HG03442 (cell line): ENCODE data around the gene STIMATE.

Source experiments
- ATAC-seq: cut with Tn5 transposase; IDR thresholded peaks from one replicate; pipeline ENCODE4 v1.9.1; 2021; ENCODE audit warnings: mild to moderate bottlenecking, moderate library complexity; ENCODE audit not compliant: unreplicated experiment

The STIMATE gene

DNA sequence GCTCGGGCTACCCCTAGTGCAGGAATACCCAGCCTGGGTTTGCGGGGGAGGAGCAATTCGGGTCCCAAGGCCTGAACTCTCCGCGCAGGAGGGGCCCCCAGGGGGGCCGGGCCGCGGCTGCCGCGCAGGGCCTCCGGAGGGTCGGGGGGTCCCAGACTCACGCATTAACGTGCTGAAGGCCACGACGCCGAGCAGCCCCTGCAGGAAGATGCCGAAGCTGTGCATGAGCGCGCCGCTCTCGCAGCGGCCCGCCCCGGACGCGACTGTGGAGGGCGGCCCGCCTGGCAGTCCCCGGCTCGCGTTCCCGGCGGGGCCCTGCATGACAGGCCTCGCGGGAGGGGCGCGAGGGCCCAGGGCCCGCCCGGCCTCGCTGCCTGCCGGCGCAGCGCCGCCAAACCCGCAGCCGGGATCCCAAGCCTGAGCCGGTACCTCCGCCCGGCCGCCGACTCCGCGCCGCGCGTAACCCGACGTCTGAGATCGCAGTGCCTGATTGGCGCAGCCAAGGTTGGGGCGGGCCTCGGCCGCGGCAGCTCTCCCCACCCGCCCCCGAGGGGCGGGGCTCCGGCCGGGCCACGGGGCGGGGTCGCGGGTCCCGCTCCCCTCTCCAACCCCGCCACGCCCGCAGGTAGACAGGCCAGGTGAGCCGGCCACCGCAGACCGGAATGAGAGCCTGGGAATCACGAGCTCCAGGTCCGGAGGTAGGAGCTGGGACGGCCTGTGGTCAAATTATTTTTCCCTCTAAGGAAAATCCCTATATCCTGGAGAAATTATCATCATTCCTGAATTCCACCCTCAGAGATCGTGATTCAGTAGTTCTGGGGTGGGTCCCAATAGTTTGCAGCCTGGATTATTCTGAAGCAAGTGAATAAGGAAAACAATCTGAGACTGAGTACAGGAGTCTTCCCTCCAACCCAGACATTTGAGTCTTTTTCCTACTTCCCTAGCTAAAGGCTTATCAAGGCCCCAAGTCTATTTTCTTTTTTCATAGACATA, at the start of gene STIMATE:
Gene STIMATE (minus strand): TSS at position 419 of the 993 bp plus-strand sequence. CDS start 98 bp downstream, at position 321.
- peak; percentile 88 for ATAC-seq

DNA sequence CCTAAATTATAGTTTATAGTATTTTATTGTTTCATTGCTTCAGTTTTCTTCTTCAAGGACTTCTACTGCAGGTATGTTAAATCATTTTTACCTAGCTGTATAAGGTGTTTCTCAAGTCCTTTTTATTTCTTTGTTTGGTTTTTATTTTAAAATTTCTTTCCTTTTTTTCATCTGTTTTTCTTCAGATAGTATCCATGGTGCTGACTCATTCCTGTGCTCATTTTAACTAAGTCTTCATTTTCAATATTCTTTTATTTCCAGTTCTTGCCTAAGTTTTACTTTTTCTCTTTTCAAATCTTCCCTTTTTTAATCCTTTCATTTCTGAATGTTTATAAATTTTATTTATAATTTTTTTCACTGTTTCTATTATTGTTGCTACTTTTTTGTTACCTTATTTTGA, 42.3 kb upstream of the STIMATE start:
- ATAC-seq, result no peak

DNA sequence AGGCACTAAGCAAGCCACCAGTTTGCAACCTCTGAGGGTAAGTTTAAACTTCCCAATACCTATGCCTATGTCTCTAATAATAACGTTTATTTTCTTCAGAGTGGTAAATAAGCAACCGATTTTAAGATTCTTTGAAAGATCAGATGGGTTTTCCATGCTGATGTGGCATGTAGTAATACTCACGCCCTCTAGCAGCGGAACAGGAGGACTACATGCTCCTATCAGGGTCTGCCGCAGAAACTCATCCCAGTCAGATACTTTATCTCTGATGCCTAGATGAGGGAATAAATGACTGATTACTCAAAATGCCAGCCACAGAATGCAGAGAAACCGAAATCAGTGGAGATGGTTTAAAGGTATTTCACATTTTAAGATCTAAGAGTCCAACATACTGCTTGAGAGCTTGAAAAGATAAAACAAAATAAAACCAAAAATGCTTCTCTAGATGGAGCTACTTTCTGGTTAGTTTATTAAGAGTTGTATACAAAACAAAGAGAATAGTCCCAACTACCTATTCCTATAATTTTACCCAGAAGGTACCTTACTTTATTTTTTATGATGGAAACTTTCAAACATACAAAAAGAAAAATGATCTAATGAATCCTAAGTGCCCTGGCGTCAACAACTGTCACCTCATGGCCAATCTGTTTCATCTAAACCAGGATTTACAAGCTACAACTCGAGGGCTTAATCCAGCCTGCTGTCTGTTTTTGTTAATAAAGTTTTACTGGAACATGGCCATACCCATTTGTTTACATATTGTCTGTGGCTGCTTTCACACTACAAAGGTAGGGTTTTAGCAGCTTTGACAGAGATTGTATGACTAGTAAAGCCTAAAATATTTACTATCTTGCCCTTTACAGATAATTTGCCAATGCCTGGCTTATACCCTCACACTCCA, 37.5 kb upstream of the STIMATE start:
- no peak for ATAC-seq

DNA sequence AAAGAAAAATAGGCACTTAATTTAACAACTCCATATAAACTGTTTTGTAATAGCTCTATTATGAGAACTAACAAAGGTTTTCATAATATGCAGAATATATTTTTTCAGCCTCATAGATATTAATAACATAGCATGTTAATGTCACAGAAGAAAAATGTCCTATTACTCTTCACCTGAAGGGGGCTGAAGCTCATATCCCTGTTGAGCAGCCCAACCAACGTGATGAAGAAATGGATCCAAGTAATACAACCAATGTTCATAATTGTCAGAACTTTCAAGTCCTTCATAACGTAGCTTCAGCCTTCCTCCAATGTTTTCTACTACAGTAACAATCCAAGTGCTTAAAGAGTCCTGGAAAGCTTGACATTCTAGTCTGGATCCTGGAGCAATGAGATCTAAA, 34.5 kb upstream of the STIMATE start:
- no peak for ATAC-seq

DNA sequence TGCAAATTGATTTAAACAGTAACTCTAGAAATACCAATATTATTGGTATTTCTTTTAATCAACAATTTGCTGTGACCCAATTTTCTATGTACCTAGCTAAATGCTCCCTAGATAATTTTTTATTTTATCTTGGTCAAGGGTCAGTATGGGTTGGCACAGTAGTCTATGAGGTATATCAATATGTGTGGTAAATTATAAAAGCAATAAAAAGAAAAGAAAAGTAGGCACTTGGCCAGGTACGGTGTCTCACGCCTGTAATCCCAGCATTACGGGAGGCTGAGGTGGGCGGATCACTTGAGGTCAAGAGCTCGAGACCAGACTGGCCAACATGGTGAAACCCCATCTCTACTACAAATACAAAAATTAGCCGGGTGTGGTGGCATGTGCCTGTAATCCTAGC, 34.0 kb upstream of the STIMATE start:
- ATAC-seq, result no peak

DNA sequence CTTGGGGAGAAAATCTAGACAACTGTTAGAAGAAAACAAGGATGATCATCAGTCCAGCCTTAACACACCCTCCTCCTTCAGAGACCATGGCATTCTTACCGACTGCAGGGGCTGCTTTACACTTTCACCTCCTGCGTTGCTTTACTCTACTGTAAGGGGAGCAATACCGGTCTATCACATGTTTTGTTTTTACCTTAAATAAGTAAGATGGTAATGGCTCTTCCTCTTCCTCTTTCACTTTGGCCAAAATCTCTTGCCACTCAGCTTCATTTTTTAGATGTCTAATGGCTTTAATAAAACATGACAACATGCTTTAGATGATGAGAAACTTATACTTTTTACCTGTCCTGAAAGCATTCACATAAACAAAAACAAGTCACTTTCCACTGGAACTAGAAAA, 33.4 kb upstream of the STIMATE start:
- ATAC-seq, result no peak

DNA sequence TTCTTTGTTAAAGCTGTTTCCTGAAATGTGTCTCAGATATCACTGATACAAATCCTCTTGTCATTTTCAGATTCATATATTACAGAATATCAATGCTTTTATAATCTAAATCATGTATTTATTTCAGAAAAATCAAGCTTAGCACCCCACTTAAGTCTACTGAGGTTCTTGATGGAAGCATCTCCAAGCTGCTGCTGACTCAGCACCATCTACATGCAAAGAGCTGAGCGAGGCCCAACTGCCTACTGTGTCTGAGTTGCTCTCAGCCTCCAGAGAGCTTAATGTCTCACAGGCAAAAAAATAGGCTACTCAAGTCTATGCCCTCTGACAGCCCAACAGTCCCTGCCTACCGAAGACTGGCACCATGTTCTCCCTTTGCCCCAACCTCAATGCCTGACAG, 29.2 kb upstream of the STIMATE start:
- ATAC-seq, result no peak

DNA sequence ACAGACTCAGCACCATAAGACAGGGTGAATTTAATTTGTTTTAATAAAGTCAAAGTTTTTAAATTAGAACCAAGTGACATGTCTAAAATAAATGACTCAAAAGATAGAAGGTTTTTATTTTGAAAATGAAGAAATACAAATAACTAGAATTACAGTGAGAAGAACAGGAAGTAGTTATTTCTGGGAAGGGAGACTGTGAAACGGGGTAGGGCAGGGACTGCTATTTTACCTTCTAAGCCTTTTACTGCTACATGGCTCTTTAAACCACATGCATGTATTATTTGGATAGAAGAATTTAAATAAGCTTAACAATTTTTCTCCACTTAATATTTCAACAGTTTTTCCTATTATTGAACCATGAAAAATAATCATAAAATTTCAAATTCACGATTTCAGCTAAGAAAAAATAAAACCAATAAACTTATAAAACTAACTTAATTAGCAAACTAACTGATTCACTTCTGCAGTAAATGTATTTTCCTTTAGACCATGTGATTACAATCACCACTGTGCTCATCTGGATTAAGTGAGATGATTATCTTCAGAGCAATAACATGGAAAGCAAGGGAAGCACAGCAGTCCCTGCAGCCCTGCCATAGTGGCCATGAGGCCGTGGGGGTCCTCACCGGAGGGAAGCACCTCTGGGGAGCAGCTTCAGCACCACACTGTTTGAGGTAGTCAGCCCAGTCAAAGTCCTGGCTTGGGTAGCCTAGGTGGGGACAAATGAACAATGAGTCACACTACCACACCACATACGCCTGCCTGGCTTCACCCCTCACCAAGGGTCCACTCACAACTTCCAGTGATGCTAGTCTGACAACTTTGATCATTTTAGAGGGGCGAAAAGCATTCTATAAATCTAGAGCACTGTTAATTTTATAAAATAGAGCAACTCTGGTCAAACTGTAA, 28.3 kb upstream of the STIMATE start:
- ATAC-seq, result no peak

DNA sequence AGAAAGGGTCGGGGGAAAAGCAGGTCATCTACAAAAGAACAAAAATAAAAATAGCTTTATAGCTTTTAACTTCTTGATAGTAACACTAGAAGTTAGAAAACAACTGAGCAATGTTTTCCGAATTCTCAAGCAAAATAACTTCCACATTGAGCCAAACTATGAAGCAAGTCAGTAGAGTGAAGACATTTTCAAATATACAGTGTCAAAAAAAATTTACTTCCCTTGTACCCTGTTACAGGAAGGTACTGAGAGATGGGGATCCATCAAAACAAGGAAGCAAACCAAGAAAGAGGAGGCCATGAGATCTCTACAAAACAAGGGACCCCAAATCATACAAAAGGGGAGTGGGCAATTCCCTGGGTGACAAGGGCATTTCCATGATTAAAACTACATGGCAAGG, 26.6 kb upstream of the STIMATE start:
- no peak for ATAC-seq

DNA sequence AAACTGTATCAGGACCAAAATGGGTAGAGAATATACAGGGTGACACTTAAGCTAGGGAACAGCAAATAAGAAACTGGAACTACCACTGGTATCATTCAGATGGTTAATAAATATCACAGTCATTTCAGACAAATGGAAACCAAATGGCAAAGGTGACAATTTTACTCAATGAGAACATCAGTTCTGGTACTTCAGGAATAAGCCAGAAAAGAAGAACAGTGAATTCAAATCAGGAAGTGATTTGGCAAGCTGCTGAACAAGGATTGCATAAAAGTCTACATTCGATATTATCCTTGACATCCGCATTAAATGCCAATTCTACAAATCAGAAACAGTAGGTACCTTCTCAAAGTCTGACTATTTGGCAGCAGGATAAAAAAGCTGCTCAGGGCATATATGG, 23.5 kb upstream of the STIMATE start:
- ATAC-seq, result no peak

DNA sequence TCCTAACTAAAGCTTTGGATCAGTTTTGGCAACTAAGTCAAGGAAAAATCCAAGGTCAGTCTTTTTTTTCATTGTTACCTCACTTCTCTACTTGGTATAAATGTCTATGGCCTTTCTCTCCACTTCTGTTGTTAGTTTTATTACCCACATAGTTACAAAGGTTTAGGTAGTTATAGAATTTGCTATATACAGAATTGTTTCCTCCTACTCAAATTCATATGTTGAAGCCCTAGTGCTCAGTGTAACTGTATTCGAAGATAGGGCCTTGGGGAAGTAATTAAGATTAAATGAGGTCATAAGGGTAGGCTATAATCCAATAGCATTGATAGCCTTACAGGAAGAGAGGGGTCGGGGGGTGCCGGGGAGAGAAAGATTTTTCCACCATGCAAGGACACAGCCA, 19.7 kb upstream of the STIMATE start:
- ATAC-seq, result no peak

DNA sequence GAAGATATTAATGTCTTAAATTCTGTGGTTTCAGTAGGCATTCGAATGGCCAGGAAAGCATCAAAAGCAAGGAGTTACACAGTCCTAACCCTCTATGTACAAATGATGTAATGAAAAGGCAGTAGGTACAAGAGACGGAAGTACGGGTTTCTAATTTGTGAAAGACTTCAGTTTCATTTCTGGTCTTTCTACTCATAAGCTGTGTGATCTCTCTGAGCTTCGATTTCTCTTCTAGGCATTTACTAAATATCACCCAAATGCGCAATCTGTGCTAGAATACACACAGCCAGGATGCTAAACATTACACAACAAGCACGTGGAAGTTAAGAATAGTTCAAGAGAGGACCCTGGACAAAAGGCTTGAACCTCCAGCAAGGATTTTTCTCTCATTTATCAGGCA, 17.9 kb upstream of the STIMATE start:
- no peak for ATAC-seq

DNA sequence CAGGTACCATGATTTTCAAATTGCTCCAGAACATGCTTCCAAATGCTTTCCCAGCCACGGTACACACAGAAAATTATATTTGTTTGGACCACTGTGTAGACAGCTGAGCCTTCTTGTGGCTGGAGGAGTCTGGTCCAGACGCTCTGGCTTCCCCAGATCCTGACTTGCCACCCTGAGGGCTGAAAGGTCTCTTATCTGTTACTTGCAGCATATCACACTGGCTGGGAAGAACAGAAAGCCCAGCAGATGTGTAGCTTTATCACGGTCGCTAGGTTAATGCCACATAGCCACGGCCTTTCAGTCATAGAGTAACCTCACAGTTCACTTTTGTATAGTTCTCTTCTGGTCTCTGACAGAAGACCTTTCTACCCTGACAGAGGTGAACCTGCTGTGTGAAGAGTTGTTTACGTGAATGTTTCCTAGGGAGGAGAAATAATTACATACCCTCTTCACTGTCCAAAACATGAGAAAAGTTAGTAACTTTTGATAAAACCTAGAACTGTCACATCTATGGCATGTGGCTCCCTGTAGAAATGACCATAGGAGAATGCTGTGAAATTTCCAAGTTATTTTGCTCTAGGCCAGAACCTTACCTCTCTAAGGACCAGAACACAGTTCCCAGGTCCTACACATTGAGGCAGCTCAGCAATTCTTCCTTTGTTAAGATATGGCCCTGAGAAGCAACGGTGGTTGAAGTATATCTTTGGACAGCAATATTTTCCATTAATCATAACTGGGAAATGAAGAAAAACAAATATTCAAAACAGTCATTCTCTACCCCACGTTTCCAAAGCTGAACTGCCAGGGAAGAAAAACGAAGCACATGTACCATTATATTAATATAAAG, 15.8 kb upstream of the STIMATE start:
- ATAC-seq, result no peak

DNA sequence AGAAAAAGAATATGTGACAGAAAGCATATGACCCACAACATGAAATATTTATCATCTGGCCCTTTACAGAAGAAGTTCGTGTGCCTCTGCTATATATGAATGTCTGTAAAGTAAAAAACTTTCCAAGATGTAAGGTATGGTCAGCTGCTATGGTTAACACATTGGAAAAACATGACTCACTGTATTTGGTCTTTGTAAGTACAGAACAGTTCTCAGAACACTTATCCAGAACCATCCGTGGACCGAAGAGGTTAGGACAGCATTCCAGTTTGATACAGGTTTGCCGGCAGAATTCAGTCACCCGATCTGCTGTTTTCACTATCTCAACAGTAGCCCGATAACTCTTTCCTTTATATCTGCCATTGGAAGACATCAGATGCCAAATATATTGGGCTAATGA, 13.5 kb upstream of the STIMATE start:
- ATAC-seq, result no peak

DNA sequence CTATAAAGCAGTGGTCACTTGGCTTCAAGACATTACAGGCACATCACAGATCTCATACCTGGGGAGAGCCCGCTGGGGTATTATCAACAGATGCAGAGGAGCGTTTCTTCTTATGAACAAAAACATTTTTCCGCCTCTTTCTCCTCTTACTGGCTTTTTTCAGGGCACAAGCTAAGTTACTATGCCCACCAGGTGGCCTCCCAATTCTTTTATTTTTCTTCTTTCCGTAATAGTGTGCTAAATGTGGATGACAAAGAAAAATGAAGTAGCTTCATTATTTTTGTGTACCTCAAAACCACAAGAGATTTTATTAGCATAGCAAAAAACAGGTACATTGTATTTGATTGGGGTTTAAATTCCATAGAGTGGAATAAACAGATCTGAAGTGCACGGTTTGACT, 10.1 kb upstream of the STIMATE start:
- ATAC-seq, result no peak

DNA sequence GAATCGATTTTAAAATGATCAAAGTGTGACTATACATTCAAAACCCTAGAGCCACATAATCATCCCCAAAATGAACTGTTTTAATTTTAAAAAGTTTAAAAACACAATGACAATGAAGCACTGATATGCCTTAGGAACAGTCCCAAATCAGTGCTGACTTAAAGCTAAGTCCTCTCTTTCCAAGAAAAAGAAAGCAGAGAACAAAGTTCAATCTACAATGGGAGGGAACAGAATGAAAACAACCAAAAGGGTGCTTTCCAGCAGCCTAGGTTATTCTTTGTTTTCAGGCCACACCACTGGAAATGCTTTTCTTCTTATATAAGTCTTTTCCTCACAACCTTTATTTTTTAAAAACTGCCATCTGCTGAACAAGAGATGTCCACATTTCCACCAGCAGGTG, 7.2 kb upstream of the STIMATE start:
- no peak for ATAC-seq

DNA sequence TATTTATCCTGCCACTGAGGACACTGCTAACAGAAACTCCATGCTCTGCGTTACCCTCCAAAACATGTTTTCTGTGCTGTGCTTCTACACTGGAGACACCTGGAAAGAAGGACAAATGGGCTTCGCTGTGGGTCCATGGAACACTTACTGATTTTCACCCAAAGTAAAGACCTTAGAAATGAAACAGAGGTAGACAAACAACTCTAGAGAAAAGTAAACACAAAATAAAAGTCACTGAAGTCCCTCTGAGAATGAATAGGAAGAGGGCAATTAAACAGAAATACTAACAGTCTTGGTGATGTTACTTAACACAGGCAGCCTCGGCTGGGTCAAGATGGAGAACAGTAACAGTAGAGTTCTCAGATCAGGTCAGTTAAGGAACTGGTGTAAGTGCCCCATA, 6.7 kb upstream of the STIMATE start:
- no peak for ATAC-seq

DNA sequence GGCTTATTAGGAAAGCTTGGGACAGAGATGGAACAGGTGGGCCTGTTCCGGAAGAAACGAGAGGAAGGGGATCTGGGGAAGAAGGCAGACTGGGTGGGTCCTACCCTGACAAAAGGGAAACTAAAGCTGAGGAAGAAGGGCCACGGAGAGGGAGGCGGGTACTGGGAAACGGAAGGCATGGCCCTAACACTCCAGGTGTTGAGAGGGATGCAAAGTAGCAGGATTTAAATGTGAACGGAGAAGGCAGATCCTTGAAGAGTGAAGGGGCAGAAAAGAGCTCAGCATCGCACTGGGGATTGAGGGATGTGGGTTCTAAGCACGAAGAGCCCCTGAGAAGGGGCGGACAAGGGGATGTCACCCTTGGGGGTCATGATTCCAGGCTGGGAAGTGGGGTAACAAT, 735 bp downstream of the STIMATE start:
- no peak for ATAC-seq

DNA sequence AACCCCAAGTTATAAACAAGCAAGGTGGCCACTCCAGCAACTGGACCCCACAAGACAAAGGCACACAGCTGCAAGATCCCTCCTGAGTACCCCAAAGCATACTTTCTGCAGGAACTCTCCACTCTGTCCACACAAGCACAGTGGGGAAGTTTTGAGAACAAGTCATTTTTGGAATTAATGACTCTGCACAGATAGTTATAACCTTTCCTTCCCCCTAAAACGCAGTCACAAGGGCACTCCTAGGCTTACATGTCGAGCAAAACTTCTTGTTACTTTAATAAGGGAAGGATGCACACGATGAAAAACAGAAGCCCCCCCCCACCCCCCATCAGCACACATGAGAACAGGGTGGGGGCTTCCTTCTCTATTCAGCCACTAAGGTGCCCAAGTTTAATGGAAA, 1.2 kb downstream of the STIMATE start:
- ATAC-seq, result no peak

DNA sequence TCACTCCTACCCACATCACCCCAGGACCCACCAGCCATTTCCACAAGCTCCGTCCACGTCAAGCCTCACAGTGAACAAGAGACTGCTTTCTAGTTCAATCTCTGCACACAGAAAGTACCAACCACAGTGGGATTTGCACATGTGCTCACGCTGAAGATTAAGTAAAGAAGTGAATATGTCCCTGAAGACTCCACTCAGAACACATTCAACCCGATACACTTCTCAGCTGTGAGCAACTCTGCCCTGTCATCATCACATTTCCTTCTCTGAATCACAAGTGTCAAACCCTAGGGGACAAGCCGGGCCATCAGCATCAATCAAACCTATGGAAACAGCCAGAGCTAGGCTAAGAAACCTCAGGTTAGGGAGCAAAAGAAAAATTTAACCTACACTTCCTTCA, 1.9 kb downstream of the STIMATE start:
- no peak for ATAC-seq
